SU-DHL-6 (cell line): ENCODE results near the gene PDAP1.
"Not testable (repeated sequence)": the region's sequence is repeated elsewhere in the genome, so short reads cannot be mapped to it uniquely, and the experiment has no call there.

Experiments
- CTCF ChIP-seq: fragments of 200-600 bp; sonication (generic); IDR thresholded peaks from one replicate; pipeline ENCODE4 v1.5.1; 2017; ENCODE audit warnings: antibody characterized with exemption, mild to moderate bottlenecking, low read length, moderate library complexity; ENCODE audit not compliant: insufficient read depth, poor library complexity, severe bottlenecking
- EZH2phosphoT487 ChIP-seq: fragments of 200-600 bp; sonication (generic), shearing (Covaris generic); conservative IDR thresholded peaks from 2 replicates; pipeline ENCODE4 v1.6.1; 2018; ENCODE audit warnings: mild to moderate bottlenecking, antibody characterized with exemption, low read length, moderate library complexity, mixed read lengths

- TF ChIP-seq CTCF, EZH2phosphoT487: not testable (repeated sequence)
Observed at GRCh38 chr7:99379693-99380031, 28.7 kb downstream of the PDAP1 start.
